ENCODE measurements around the gene INSR. TPM values are rescaled to one million over a fixed set of nuclear protein-coding genes. Genes with fewer than 3 reads are reported as not detected.

The INSR gene
- total RNA-seq, 2 donors from 2014 or later: 58.7 to 62.2 TPM

GRCh38 chr19:7063339-7063738, 230.9 kb downstream of the INSR start:
- Histone ChIP-seq H3K27ac (no peak overlapping the region), H3K27me3 (no peaks in the 10 kb centered on the region), H3K36me3 (no peaks in the 10 kb centered on the region), H3K4me1 (no peaks in the 10 kb centered on the region), H3K4me3 (no peak overlapping the region), H3K9ac (ENCODE audit: low read depth in 2 of 2, low read length in 2 of 2) (no peak overlapping the region), H3K9me3 (no peaks in the 10 kb centered on the region)
- DNase-seq: no peak
- no peak for TF ChIP-seq CTCF (IDR thresholded peaks at IDR 0.05)
- intact Hi-C loops (cut with DNase I): no loop called here

Other genes with a start within 250 kb of the INSR start
- gene MBD3L2, start 245.1 kb downstream of the INSR start, total RNA-seq: not detected
- gene MBD3L3, start 235.7 kb downstream of the INSR start, total RNA-seq: not detected
- gene ZNF557, start 224.7 kb downstream of the INSR start, total RNA-seq: 1 to 10 TPM; 7.5 to 7.9 TPM
- gene ARHGEF18, start 54.5 kb upstream of the INSR start, total RNA-seq: 100 to 1,000 TPM in 1 of 2 donors, 10 to 100 TPM in 1; 89.9 to 144 TPM
- 1 to 10 TPM; 5.7 to 6.6 TPM for gene PEX11G, start 194.6 kb upstream of the INSR start, total RNA-seq
- 10 to 100 TPM; 20.2 to 44.1 TPM for gene ZNF358, start 221.7 kb upstream of the INSR start, total RNA-seq
- 10 to 100 TPM; 17.8 to 26.5 TPM for gene MCOLN1, start 228.2 kb upstream of the INSR start, total RNA-seq
- 100 to 1,000 TPM in 1 of 2 donors, 10 to 100 TPM in 1; 93.0 to 131 TPM for gene PNPLA6, start 241.3 kb upstream of the INSR start, total RNA-seq

All from colonic mucosa (tissue), 4 donors.